Transverse colon (tissue), 4 donors: Measurements from ENCODE around the gene C12orf56. TPM values are rescaled to one million over a fixed set of nuclear protein-coding genes. Genes with fewer than 3 reads are reported as not detected.

ENCODE experiments used
- DNase-seq: peaks from one replicate; pipeline ENCODE4 v3.0.0-alpha.2; 2019
- H3K27ac ChIP-seq, 4 donors: fragments of 200-600 bp; sonication (generic); 2 replicates each; pipeline ENCODE4 v1.5.1; 2016 to 2018; ENCODE audit warnings: inconsistent platforms in 4 of 4
- H3K27me3 ChIP-seq: fragments of 200-600 bp; sonication (generic); 2 replicates; pipeline ENCODE4 v1.5.1; 2017; ENCODE audit warnings: inconsistent platforms
- H3K36me3 ChIP-seq, 4 donors: fragments of 200-600 bp; sonication (generic); 2 replicates each; pipeline ENCODE4 v1.5.1; 2017 to 2019; ENCODE audit warnings: inconsistent platforms in 4 of 4
- H3K4me1 ChIP-seq, 4 donors: fragments of 200-600 bp; sonication (generic); 2 replicates each; pipeline ENCODE4 v1.5.1; 2017 to 2020; ENCODE audit warnings: inconsistent platforms in 4 of 4
- H3K4me3 ChIP-seq, 4 donors: fragments of 200-600 bp; sonication (generic); 1 replicate in 1 of 4; 2 replicates in 3 of 4; pipeline versions ENCODE4 v1.5.1 to v1.6.1; 2017 to 2019; ENCODE audit warnings: inconsistent platforms in 4 of 4
- H3K9me3 ChIP-seq, 2 donors: fragments of 200-600 bp; sonication (generic); 2 replicates each; pipeline ENCODE4 v1.5.1; 2017 to 2019; ENCODE audit warnings: inconsistent platforms in 2 of 2
- EP300 ChIP-seq: sonication (generic); formaldehyde crosslinking; IDR thresholded peaks from one replicate; pipeline ENCODE4 v1.6.1; 2017; ENCODE audit warnings: antibody characterized with exemption, low read depth
- POLR2A ChIP-seq: fragments of 450-650 bp; IDR thresholded peaks from one replicate; pipeline ENCODE4 v1.6.1; 2016; ENCODE audit warnings: antibody characterized with exemption, mild to moderate bottlenecking, moderate library complexity
- POLR2AphosphoS5 ChIP-seq, 3 donors: sonication (generic); formaldehyde crosslinking; IDR thresholded peaks; one replicate each; pipeline ENCODE4 v1.6.1; 2016; ENCODE audit warnings: antibody characterized with exemption in 3 of 3
- WGBS, 2 donors: methylation state at CpG; one replicate each; pipeline ENCODE4 v1.1.5; 2018; ENCODE audit warnings: low coverage in 1 of 2; 5-methylcytosine and 5-hydroxymethylcytosine counted together
- in situ Hi-C, 4 donors: fragments of 200-750 bp; cut with MboI; loops; one replicate each; pipeline versions ENCODE4 v1.15.0 to v1.15.1; 2017; ENCODE audit warnings: low sequenced_read_pairs in 3 of 4, low pct_ligation_motif_present in 1 of 4, low pct_unique_long_range_greater_than_20kb in 1 of 4
- intact Hi-C: fragments of 100-400 bp; cut with DNase I; formaldehyde crosslinking; loops from one replicate; pipeline ENCODE4 v1.15.1; 2023; ENCODE audit warnings: low total_unique reads
- total RNA-seq, 4 donors: library from RNA; depleted of rRNA; stranded (reverse); fragments of >200 nt; gene quantifications; one replicate each; pipeline ENCODE4 v1.1.0, GENCODE V29; 2016
- TF ChIP-seq, protein P1 (sequence below), 5 experiments: fragments of 200-600 bp in 3 of 5; fragments of 450-650 bp in 2 of 5; sonication (generic) in 3 of 5; IDR thresholded peaks; 1 replicate in 2 of 5; 2 replicates in 3 of 5; pipeline ENCODE4 v1.5.1; 2016 to 2017; ENCODE audit warnings: antibody characterized with exemption in 5 of 5, inconsistent platforms in 3 of 5, mild to moderate bottlenecking in 2 of 5, moderate library complexity in 1 of 5

Gene C12orf56
- total RNA-seq, 4 donors from 2014 or later: 0.32 to 0.41 TPM; not detected in 2

DNA sequence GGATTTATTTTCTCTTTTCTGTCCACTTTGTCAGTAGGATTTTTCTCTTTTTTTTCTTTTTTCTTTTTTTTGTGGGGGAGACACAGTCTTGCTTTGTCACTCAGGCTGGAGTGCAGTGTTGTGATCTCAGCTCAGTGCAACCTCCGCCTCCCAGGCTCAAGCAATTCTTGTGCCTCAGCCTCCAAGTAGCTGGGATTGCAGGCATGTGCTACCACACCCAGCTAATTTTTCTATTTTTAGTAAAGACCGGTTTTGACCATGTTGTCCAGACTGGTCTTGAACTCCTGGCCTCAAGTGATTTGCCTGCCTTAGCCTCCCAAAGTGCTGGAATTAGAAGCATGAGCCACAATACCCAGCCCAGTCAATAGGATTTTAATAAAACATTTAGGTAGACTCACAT, 40.3 kb upstream of the C12orf56 start:
- in situ Hi-C loops: loop anchor here in 1 of 4 donors (25.0 kb wide), 1 partner anchor 281 kb away; no protein-coding TSS in a partner anchor
- no peaks in the 10 kb centered on the region for H3K4me1 ChIP-seq
- H3K27ac ChIP-seq: no peak overlapping the region
- intact Hi-C loops: no loop called here
- no peak for TF ChIP-seq EP300
- no peak for TF ChIP-seq POLR2AphosphoS5 (IDR thresholded peaks at IDR 0.05)
- TF ChIP-seq, protein P1, sequence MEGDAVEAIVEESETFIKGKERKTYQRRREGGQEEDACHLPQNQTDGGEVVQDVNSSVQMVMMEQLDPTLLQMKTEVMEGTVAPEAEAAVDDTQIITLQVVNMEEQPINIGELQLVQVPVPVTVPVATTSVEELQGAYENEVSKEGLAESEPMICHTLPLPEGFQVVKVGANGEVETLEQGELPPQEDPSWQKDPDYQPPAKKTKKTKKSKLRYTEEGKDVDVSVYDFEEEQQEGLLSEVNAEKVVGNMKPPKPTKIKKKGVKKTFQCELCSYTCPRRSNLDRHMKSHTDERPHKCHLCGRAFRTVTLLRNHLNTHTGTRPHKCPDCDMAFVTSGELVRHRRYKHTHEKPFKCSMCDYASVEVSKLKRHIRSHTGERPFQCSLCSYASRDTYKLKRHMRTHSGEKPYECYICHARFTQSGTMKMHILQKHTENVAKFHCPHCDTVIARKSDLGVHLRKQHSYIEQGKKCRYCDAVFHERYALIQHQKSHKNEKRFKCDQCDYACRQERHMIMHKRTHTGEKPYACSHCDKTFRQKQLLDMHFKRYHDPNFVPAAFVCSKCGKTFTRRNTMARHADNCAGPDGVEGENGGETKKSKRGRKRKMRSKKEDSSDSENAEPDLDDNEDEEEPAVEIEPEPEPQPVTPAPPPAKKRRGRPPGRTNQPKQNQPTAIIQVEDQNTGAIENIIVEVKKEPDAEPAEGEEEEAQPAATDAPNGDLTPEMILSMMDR (IDR thresholded peaks at IDR 0.05): no peak
- TF ChIP-seq POLR2A: no peak
- 80 to 100% methylated on average over 1 to 2 of the region's 2 CpGs for WGBS, 2 donors
- no peaks in the 10 kb centered on the region for H3K9me3 ChIP-seq
- no peaks in the 10 kb centered on the region for H3K27me3 ChIP-seq
- peaks cover 0 to 79% (median 38%) of the 10 kb centered on the region in 4 donors for H3K36me3 ChIP-seq
- no peak overlapping the region for H3K4me3 ChIP-seq
- no peak for DNase-seq

DNA sequence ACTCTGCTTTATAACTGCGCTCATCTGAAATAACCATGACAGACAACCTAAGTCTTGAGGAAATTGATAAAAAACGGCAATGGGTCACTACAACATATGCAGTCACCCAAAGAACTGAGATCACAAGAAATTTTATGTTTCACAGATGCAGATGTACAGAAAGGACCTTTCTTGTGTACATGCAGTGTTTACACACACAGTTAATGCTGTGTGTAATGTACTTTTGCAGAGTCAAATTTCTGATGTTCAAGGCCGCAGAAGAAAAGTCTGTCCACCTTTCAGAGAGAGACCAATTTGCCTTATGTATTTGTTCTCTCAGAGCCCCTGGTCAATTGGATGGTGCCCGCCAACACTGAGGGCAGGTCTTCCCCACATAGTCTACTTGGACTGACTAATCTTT, 38.4 kb upstream of the C12orf56 start:
- intact Hi-C loops (no loop called here), in situ Hi-C loops (loop anchor here in 1 of 4 donors (25.0 kb wide), 1 partner anchor 283 kb away; no protein-coding TSS in a partner anchor)
- DNase-seq: no peak
- no peaks in the 10 kb centered on the region for H3K4me1 ChIP-seq
- H3K27ac ChIP-seq: no peak overlapping the region
- H3K4me3 ChIP-seq: no peak overlapping the region
- 95 to 96% methylated on average over 4 of the region's 4 CpGs for WGBS, 2 donors
- TF ChIP-seq POLR2AphosphoS5 (IDR thresholded peaks at IDR 0.05) (no peak), EP300 (no peak), POLR2A (no peak)
- TF ChIP-seq, protein P1 (IDR thresholded peaks at IDR 0.05): no peak
- peaks cover 0 to 79% (median 38%) of the 10 kb centered on the region in 4 donors for H3K36me3 ChIP-seq
- no peaks in the 10 kb centered on the region for H3K9me3 ChIP-seq
- H3K27me3 ChIP-seq: no peaks in the 10 kb centered on the region

DNA sequence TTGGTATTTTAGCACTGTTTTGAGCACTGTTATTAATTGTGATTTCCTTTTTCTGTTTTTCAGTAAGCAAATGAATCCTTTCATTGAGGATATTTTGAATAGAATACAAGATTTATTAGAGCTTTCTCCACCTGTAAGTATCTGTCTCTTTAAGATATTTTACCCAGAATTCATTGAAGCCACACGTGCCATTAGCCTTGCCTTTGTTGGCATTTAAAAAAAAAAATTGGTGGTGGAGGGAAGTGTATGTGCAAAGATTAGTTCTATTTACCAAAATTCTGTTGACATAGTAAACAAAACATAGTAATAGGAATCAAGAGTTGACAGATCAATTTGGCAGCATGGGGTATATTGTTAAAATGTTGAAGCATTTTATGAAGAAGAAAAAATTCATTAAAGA, 37.4 kb upstream of the C12orf56 start:
- TF ChIP-seq EP300 (no peak), POLR2A (no peak), POLR2AphosphoS5 (IDR thresholded peaks at IDR 0.05) (no peak)
- TF ChIP-seq, protein P1 (IDR thresholded peaks at IDR 0.05): no peak
- 44 to 48% methylated on average over 1 of the region's 1 CpG for WGBS, 2 donors
- H3K27ac ChIP-seq: no peak overlapping the region
- no peaks in the 10 kb centered on the region for H3K27me3 ChIP-seq
- intact Hi-C loops: no loop called here
- no peak for DNase-seq
- H3K36me3 ChIP-seq: peaks cover 0 to 79% (median 39%) of the 10 kb centered on the region in 4 donors
- no peaks in the 10 kb centered on the region for H3K4me1 ChIP-seq
- no peak overlapping the region for H3K4me3 ChIP-seq
- no peaks in the 10 kb centered on the region for H3K9me3 ChIP-seq
- in situ Hi-C loops: loop anchor here in 1 of 4 donors (25.0 kb wide), 1 partner anchor 284 kb away; no protein-coding TSS in a partner anchor

DNA sequence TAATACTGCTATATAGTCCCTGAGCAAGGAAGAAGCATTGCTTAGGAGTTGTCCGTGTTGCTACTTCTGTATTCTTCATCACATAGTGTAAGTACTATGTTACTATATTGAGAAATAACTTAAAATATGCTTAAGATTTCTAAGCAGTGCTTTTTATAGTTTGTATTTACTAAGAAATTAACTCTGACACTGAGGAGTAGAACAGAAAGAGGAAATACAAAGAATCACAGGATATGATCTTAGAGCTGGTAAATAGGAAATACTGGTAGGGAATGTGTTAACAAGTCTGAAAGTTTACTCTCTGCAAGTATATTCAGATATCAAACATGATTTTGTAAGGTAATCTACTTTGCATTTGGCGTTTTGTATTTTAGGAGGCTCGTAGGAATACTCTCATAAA, 29.1 kb upstream of the C12orf56 start:
- Histone ChIP-seq H3K36me3 (peaks cover 0 to 80% (median 39%) of the 10 kb centered on the region in 4 donors), H3K27ac (no peak overlapping the region), H3K4me3 (no peak overlapping the region), H3K9me3 (no peaks in the 10 kb centered on the region), H3K27me3 (no peaks in the 10 kb centered on the region), H3K4me1 (no peaks in the 10 kb centered on the region)
- no peak for DNase-seq
- WGBS, 2 donors: 87 to 89% methylated on average over 3 of the region's 3 CpGs
- TF ChIP-seq POLR2A: no peak
- TF ChIP-seq, protein P1 (IDR thresholded peaks at IDR 0.05): no peak
- TF ChIP-seq EP300: no peak
- TF ChIP-seq POLR2AphosphoS5 (IDR thresholded peaks at IDR 0.05): no peak
- in situ Hi-C loops (loop anchor here in 1 of 4 donors (25.0 kb wide), 1 partner anchor 582 kb away; the partner anchor contains the start of gene SRGAP1), intact Hi-C loops (no loop called here)
